ENCODE results near the gene CSNK1G3.

- no peak for TF ChIP-seq POLR2AphosphoS5 (IDR thresholded peaks at IDR 0.05)
- TF ChIP-seq EP300 (IDR thresholded peaks at IDR 0.05; ENCODE audit: low read depth): no peak
Observed at GRCh38 chr5:123579410-123579809, 67.4 kb downstream of the CSNK1G3 start.
